ENCODE results near the gene YPEL4. TPM values are rescaled to one million over a fixed set of nuclear protein-coding genes. Genes with fewer than 3 reads are reported as not detected.

Gene YPEL4
- polyA plus RNA-seq, 1 of the 3 experiments (the other 2 are of a cell fraction) = 2.3 TPM

GRCh38 chr11:57679396-57679795, 29.7 kb upstream of the YPEL4 start:
- H3K79me2 ChIP-seq (ENCODE audit: insufficient read depth) = peaks cover 99% of the 10 kb centered on the region
- TF ChIP-seq POLR2AphosphoS5 (IDR thresholded peaks at IDR 0.05; ENCODE audit: low read depth, low read length) = no peak
- H4K20me1 ChIP-seq (ENCODE audit: insufficient read depth) = peaks cover 47% of the 10 kb centered on the region
- no peak overlapping the region for H3K27ac ChIP-seq (ENCODE audit: low read depth in 2 of 2, low read length in 1 of 2)
- DNase-seq = no peak
- H3K27me3 ChIP-seq (ENCODE audit: insufficient read depth) = no peaks in the 10 kb centered on the region
- no peak overlapping the region for H3K9ac ChIP-seq
- H2AFZ ChIP-seq (ENCODE audit: low read depth) = no peak overlapping the region
- peaks cover 30 to 53% of the 10 kb centered on the region in 2 experiments for H3K36me3 ChIP-seq (replicated peaks in 1 of 2; ENCODE audit: control insufficient read depth in 1 of 2, insufficient read depth in 2 of 2, low read length in 1 of 2)
- H3K9me3 ChIP-seq = no peaks in the 10 kb centered on the region
- no peak overlapping the region for H3K4me2 ChIP-seq
- CTCF ChIA-PET = interaction anchor here (0.6 kb wide), 1 partner anchor 11 kb away, joined by 3 read pairs; no protein-coding TSS in a partner anchor
- no peak overlapping the region for H3K4me3 ChIP-seq (ENCODE audit: low read depth in 2 of 2, low read length in 1 of 2)
- no peaks in the 10 kb centered on the region; a peak in 1 of 4 replicates for H3K4me1 ChIP-seq (ENCODE audit: control insufficient read depth in 1 of 2, insufficient read depth in 2 of 2, low read depth in 1 of 2, low read length in 1 of 2)
- POLR2A ChIA-PET = no interaction called here
- no peaks in the 10 kb centered on the region for H3F3A ChIP-seq (replicated peaks; ENCODE audit: insufficient read depth)
- 96% methylated on average over 3 of the region's 4 CpGs for WGBS (ENCODE audit: low lambda C conversion rate)
- no peaks in the 10 kb centered on the region for H3K9me2 ChIP-seq

- no peak for DNase-seq
- Histone ChIP-seq H3K79me2 (ENCODE audit: insufficient read depth) (peaks cover 98% of the 10 kb centered on the region), H2AFZ (ENCODE audit: low read depth) (no peak overlapping the region), H3K4me3 (ENCODE audit: low read depth in 2 of 2, low read length in 1 of 2) (no peak overlapping the region), H3K27ac (ENCODE audit: low read depth in 2 of 2, low read length in 1 of 2) (no peak overlapping the region), H3K4me2 (no peak overlapping the region), H3K9me3 (no peaks in the 10 kb centered on the region), H4K20me1 (ENCODE audit: insufficient read depth) (peaks cover 27% of the 10 kb centered on the region), H3K9ac (no peak overlapping the region), H3K9me2 (no peaks in the 10 kb centered on the region), H3F3A (replicated peaks; ENCODE audit: insufficient read depth) (peaks cover 2% of the 10 kb centered on the region), H3K4me1 (ENCODE audit: control insufficient read depth in 1 of 2, insufficient read depth in 2 of 2, low read depth in 1 of 2, low read length in 1 of 2) (no peaks in the 10 kb centered on the region; a peak in 1 of 4 replicates), H3K36me3 (replicated peaks in 1 of 2; ENCODE audit: control insufficient read depth in 1 of 2, insufficient read depth in 2 of 2, low read length in 1 of 2) (peaks cover 38 to 56% of the 10 kb centered on the region in 2 experiments), H3K27me3 (ENCODE audit: insufficient read depth) (no peaks in the 10 kb centered on the region)
- CTCF ChIA-PET = interaction anchor here (0.9 to 1.9 kb wide), 3 partner anchors 10 to 125 kb away, joined by 3 to 5 read pairs (median 4); partner anchors contain the start of gene UBE2L6
- POLR2A ChIA-PET = no interaction called here
- no peak for TF ChIP-seq TAF1 (IDR thresholded peaks at IDR 0.05; ENCODE audit: borderline replicate concordance, low read depth, low read length)
- no peak for TF ChIP-seq ZBTB33 (IDR thresholded peaks at IDR 0.05; ENCODE audit: borderline replicate concordance, low read depth)
- TF ChIP-seq RXRA (IDR thresholded peaks at IDR 0.05; ENCODE audit: borderline replicate concordance, low read depth) = no peak
- no peak for TF ChIP-seq USF2 (IDR thresholded peaks at IDR 0.05; ENCODE audit: borderline replicate concordance, low read depth, low read length)
- TF ChIP-seq EP300 (IDR thresholded peaks at IDR 0.05; ENCODE audit: borderline replicate concordance in 1 of 2, low read depth in 1 of 2, low read length in 1 of 2) = no peak
- TF ChIP-seq REST (IDR thresholded peaks at IDR 0.05; ENCODE audit: low read depth, low read length) = no peak
- TF ChIP-seq EZH2phosphoT487 (IDR thresholded peaks at IDR 0.05; ENCODE audit: borderline replicate concordance, low read depth) = no peak
- no peak for TF ChIP-seq IRF3 (IDR thresholded peaks at IDR 0.05; ENCODE audit: low read depth, low read length)
- no peak for TF ChIP-seq FOXM1 (IDR thresholded peaks at IDR 0.05; ENCODE audit: low read depth)
- no peak for TF ChIP-seq TEAD4 (IDR thresholded peaks at IDR 0.05; ENCODE audit: borderline replicate concordance, insufficient read depth)
- TF ChIP-seq NFIC (IDR thresholded peaks at IDR 0.05; ENCODE audit: borderline replicate concordance) = no peak
- TF ChIP-seq MEF2A (IDR thresholded peaks at IDR 0.05; ENCODE audit: borderline replicate concordance, low read depth) = no peak
- no peak for TF ChIP-seq USF1 (IDR thresholded peaks at IDR 0.05; ENCODE audit: borderline replicate concordance, low read depth)
- no peak for TF ChIP-seq CHD2 (IDR thresholded peaks at IDR 0.05; ENCODE audit: low read length, partially characterized antibody)
- 94% methylated on average over 3 of the region's 3 CpGs for WGBS (ENCODE audit: low lambda C conversion rate)
These were observed 25.6 kb upstream of the YPEL4 start for GRCh38 chr11:57675176-57675941.
